ENCODE data around the gene INO80C. TPM values are rescaled to one million over a fixed set of nuclear protein-coding genes. Genes with fewer than 3 reads are reported as not detected.

The INO80C gene
- total RNA-seq, 1 donor = 4.8 TPM

DNA sequence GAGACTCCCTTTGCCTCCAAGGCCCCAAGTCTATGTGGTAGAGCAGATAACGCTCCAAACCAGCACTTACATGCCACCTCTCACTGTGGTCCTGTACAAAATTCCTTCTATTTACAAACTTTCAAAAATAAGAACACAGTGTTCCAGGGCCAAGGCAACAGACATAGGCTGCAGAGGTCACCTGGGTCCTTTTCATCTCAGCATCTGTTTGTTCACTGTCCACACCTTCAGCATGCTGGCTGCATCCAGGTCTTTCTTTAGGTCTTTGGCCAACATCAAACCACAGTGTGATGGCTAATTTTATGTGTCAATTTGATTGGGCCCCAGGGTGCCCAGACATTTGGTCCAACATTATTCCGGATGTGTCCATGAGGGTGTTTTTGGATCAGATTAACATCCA lies 20.0 kb upstream of the INO80C start:
- DNase-seq (ENCODE audit: low read depth) = no peak
- no peak for TF ChIP-seq CTCF (IDR thresholded peaks at IDR 0.05; ENCODE audit: insufficient read depth, low read length)
- H3K4me3 ChIP-seq (ENCODE audit: low read depth, low read length) = no peak overlapping the region

DNA sequence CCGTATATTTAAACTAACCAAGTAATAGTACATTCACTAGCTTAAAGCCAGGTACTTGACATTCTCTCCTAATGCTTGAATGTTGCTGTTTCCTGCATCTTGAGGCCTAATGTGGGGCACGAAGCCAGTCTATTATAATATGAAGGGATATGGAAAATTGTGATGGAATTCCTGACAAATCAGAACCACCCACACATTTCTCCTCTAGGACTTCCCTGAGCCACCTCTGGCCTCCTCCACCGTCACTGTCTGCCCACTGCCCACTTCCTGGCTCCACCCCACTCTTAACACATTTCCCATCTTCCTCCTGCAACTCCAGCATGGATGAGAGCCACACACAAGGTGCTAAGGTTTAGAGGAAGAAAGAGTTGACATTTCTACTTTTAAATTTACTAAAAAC lies 19.0 kb upstream of the INO80C start:
- DNase-seq (ENCODE audit: low read depth) = no peak
- no peak overlapping the region for H3K4me3 ChIP-seq (ENCODE audit: low read depth, low read length)
- no peak for TF ChIP-seq CTCF (IDR thresholded peaks at IDR 0.05; ENCODE audit: insufficient read depth, low read length)

DNA sequence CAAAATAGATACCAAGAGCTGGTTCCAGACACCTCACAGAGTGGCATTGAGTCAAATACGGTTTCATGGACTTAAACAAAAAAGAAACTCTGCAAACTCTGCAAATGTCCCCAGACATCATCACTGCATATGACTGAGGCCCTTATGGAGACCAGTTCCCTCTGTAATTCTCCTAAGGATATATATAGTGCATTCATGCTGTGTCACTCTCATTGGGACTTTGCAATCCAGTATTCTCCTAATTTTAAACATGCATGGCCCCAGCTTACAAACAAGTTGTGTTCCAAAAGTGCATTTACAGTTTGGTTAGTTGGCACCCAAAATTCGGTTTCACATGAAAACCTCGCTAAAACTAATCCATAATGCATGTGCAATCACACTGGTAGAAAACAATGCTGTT lies 18.6 kb upstream of the INO80C start:
- no peak for DNase-seq (ENCODE audit: low read depth)
- H3K4me3 ChIP-seq (ENCODE audit: low read depth, low read length) = no peak overlapping the region
- no peak for TF ChIP-seq CTCF (IDR thresholded peaks at IDR 0.05; ENCODE audit: insufficient read depth, low read length)

- TF ChIP-seq CTCF (IDR thresholded peaks at IDR 0.05; ENCODE audit: insufficient read depth, low read length) = no peak
- DNase-seq (ENCODE audit: low read depth) = no peak
- no peak overlapping the region for H3K4me3 ChIP-seq (ENCODE audit: low read depth, low read length)
Measured at GRCh38 chr18:35515460-35516130, 17.8 kb upstream of the INO80C start.

GRCh38 chr18:35514752-35515459 lies 17.1 kb upstream of the INO80C start:
- no peak overlapping the region for H3K4me3 ChIP-seq (ENCODE audit: low read depth, low read length)
- no peak for DNase-seq (ENCODE audit: low read depth)
- TF ChIP-seq CTCF (IDR thresholded peaks at IDR 0.05; ENCODE audit: insufficient read depth, low read length) = no peak

DNA sequence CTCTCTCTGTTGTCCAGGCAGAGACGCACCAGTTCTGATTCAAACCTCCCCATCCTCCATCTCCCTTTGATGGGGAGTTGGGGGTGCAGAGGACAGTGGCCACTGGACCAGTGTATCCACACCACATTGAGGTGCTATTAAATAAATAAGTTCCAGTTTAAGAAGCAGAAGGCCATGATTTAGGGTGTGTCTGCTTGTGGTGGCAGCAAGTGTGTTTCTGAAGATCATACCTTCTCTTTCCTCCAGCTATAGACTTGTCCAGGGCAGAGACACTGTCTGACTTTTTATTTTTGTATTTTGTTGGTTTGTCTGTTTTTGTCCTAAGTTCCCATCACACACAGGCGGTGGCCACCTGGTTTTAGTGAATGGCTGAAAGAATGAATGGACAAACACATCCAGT lies 16.5 kb upstream of the INO80C start:
- no peak overlapping the region for H3K4me3 ChIP-seq (ENCODE audit: low read depth, low read length)
- TF ChIP-seq CTCF (IDR thresholded peaks at IDR 0.05; ENCODE audit: insufficient read depth, low read length) = no peak
- no peak for DNase-seq (ENCODE audit: low read depth)
